ENCODE results near the gene NDUFA8.

The NDUFA8 gene

DNA sequence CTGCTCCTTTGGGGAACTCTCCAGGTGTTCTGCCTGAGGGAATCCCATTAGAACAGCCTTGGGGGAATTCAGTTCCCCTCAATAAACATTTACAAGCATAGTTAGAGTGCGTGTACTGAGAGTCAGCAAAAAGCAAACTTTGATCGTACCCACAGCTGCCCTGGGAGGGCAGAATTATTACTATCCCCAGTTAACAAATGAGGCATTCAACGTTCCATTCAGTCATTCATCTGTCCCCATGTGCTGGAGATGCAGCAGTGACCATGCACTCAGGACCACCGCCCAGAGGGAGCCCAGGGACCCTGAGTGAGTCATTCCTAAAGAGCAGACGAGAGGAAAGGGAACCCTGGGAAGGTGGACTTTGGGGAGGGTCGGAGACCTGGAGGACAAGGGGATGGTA, 47.3 kb downstream of the NDUFA8 start:
- TF ChIP-seq, protein P1, sequence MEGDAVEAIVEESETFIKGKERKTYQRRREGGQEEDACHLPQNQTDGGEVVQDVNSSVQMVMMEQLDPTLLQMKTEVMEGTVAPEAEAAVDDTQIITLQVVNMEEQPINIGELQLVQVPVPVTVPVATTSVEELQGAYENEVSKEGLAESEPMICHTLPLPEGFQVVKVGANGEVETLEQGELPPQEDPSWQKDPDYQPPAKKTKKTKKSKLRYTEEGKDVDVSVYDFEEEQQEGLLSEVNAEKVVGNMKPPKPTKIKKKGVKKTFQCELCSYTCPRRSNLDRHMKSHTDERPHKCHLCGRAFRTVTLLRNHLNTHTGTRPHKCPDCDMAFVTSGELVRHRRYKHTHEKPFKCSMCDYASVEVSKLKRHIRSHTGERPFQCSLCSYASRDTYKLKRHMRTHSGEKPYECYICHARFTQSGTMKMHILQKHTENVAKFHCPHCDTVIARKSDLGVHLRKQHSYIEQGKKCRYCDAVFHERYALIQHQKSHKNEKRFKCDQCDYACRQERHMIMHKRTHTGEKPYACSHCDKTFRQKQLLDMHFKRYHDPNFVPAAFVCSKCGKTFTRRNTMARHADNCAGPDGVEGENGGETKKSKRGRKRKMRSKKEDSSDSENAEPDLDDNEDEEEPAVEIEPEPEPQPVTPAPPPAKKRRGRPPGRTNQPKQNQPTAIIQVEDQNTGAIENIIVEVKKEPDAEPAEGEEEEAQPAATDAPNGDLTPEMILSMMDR (IDR thresholded peaks at IDR 0.05; ENCODE audit: low read depth, low read length, missing control alignments): no peak
- DNase-seq (ENCODE audit: low read depth): no peak
- no peak overlapping the region for H3K4me3 ChIP-seq (ENCODE audit: low read depth, low read length)

DNA sequence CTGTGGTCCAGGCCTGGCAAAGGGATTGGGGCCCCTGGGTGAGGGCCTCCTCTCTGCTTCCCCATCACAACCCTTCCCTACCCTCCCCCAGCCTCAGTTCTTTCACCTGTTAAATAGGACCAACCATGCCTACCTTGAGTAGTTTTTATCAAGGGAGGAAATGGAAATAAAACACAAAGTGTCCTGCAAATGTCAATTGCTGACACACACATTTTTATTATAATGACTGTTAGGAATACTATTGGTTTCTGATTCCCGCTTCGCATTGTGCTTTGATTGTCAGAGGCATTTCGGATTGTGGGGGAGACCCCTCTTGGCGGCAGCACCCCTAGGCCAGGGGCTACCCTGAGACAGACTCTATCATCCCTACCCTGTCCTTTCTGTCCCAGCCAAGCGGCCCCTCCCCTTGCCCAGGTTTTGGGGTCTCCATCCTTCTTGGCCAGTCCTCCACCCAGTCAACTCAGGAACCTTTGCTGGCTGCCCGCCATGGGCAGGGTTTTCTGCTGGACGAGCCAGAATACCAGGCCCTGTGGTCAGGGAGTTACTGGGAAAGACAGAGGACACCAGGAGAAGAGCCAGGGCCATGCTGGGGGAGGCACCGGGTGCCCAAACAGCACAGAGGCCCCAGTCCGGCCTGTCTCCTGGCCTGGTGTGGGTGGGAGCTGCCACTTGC, 48.0 kb downstream of the NDUFA8 start:
- TF ChIP-seq, protein P1 (IDR thresholded peaks at IDR 0.05; ENCODE audit: low read depth, low read length, missing control alignments): no peak
- H3K4me3 ChIP-seq (ENCODE audit: low read depth, low read length): no peak overlapping the region
- DNase-seq (ENCODE audit: low read depth): no peak

DNA sequence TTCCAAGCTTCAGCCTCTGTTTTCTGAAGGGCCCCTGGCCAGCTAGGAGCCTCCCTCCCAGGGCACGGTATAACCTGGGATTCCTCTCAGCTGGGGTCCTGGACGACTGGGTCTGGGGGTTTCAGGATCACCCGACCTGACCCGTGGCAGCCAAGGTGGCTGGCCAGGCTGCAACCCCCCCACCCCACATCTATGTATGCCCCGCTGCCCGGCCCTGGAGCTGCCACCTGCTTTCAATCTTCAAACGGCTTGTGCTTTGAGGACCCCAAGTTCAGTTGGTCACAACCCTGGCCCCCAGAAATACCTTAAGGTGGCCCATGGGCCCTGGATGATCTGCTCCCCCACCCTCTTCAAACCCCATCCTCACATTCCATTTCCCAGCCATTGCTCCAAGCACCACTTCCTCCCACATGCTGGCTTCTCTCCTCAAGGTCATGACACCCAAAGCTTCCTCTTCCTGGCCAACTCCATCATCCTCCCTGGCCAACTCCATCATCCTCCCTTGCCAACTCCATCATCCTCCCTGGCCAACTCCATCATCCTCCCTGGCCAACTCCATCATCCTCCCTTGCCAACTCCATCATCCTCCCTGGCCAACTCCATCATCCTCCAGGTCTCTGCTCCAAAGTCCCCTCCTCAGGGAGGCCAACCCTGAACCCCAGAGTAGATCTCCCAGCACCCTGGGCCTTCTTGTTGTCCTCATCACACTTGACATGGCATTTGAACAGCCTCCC, 49.3 kb downstream of the NDUFA8 start:
- DNase-seq (ENCODE audit: low read depth): no peak
- no peak overlapping the region for H3K4me3 ChIP-seq (ENCODE audit: low read depth, low read length)
- TF ChIP-seq, protein P1 (IDR thresholded peaks at IDR 0.05; ENCODE audit: low read depth, low read length, missing control alignments): no peak

DNA sequence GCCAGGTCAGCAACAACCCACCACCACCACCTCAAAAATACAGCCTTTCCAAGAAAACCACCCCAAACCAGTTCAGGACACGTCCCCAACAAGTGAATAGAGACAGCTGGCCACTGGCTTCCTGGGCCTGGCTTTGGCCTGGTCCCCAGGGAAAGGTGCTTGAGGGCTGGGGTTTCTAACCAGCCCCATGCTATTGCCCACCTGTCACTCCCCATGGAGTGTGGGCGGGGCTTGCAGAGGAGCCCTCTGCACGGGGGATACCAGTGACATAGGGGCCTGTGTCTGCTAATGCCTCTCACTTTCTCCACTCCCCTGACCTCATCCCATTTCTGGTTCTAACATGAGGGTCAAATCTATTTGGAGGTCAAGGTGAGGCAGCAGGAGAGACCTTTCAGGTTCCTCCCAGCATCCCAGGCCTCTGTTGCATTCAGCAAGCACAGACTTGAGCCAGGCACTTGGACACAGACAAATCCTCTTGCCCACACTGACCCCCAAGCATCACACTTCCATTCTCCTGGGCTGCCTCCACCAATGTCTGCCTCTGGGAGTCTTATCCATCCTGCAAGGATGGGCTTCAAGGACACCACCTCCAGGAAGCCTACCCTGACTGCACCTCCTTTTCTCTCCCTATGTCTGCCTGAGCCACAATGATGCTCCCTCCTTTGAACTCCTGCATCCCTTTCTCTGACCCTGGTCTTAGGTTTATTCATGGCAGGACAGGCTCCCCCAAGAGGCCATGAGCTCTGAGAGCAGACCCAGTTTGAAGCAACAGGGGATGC, 50.4 kb downstream of the NDUFA8 start:
- no peak overlapping the region for H3K4me3 ChIP-seq (ENCODE audit: low read depth, low read length)
- no peak for DNase-seq (ENCODE audit: low read depth)
- TF ChIP-seq, protein P1 (IDR thresholded peaks at IDR 0.05; ENCODE audit: low read depth, low read length, missing control alignments): no peak

DNA sequence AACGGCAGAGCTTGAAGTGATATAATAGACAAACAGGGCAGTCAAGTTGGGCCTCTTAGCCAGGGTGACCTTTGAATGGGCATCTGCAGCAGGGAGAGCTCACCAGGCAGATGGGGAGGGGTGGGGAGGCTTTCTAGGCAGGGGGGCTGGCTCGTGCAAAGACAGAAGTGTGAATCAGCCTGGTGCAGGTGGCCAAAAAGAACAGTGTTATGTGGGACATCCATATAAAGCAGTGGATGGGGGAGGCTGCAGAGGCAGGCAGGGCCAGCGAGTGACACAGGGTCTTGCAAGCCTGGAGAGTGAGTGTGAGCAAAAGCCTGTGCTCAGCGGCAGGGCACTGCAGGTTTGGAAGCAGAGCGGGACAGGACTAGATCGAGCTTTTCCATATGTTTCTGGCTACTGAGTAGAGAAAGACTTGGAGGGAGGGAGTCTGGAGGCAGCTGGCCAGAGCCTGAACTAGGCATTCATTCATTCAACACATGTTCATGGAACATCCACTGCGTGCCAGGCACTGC, 52.2 kb downstream of the NDUFA8 start:
- no peak overlapping the region for H3K4me3 ChIP-seq (ENCODE audit: low read depth, low read length)
- no peak for DNase-seq (ENCODE audit: low read depth)
- TF ChIP-seq, protein P1 (IDR thresholded peaks at IDR 0.05; ENCODE audit: low read depth, low read length, missing control alignments): no peak

DNA sequence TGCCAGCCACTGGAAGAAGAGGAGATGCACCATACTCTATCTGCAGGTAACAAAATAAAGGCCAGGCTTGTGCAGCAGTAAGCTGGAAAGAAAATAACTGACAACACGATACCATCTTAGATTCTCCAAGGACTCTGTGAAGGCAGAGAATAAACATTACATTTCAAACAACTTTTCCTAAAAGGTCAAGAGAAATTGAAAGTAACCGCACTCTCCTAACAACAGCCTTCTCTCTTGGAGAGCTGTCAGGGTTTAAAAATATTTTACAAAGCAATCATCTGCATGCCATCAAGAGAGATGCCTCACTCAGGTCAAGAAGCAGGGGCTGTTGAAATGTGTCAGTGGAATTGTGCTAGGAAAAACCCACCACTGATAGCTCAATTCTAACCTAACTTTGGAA, 53.0 kb downstream of the NDUFA8 start:
- no peak for DNase-seq (ENCODE audit: low read depth)
- TF ChIP-seq, protein P1 (IDR thresholded peaks at IDR 0.05; ENCODE audit: low read depth, low read length, missing control alignments): no peak
- no peak overlapping the region for H3K4me3 ChIP-seq (ENCODE audit: low read depth, low read length)
